Non-pigmented ciliary epithelial cell (primary cell): ENCODE measurements around the gene CD33.

Experiments
- DNase-seq: peaks from one replicate; pipeline ENCODE4 v3.0.0-alpha.2; 2010; ENCODE audit warnings: low read depth

Gene CD33

DNA sequence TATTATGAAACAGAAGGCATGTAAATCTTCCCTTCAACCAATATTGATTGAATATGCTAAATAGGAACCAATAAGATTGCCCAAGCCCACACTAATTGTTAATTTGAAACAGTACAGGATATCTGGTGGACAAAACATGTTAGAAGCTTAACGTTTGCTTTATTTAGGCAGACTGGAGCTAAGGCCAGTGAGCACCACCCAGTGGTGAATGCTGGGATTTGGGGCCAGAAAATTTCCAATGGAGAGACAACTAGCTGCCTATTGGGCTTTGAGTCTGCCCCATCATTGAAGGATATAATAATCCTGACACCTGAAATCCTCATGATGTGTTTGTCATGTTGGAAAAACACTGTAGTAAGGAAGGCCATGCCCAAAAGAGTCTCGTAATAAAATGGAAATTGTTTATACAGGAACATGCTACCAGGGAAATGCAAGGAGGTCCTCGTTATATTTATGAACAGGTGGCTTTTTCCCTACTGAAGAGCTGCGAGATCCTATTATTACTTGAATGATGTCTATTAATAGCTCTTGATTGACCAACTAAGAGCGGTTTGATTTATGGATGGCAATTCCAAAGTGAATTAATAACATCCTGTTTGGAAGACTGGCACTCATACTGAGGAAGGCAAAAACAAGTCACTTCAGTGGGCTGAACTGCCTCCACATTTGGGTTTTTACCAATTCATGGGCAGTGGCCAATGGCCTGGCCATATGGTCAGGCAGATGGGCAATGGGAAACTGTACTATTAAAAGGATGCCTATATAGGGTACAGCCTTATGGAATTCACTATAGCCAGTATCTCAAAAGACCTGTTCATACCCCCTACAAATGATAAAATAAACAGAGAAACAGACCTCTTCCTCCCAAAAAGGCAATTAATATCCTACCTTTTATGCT, 34.7 kb downstream of the CD33 start:
- no peak for DNase-seq

DNA sequence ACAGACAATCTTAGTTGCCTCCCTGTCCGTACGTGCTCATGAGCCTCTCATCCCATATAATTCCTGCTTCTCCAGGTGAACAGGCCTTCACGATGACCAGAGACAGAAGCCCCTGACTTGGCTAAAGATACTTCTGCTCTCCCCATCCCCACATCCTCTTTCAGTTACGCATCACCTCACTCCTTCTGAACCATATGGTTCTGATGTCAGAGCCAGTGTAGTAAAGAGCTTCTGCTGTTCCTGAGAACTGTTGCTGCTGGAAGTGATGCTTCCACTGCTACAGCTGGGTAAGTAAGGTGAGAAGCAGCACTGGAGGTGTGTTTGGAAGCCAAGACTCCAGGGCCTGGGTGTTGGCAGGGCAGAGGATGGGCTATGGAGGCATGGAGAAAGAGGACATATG, 38.9 kb downstream of the CD33 start:
- DNase-seq, result no peak

DNA sequence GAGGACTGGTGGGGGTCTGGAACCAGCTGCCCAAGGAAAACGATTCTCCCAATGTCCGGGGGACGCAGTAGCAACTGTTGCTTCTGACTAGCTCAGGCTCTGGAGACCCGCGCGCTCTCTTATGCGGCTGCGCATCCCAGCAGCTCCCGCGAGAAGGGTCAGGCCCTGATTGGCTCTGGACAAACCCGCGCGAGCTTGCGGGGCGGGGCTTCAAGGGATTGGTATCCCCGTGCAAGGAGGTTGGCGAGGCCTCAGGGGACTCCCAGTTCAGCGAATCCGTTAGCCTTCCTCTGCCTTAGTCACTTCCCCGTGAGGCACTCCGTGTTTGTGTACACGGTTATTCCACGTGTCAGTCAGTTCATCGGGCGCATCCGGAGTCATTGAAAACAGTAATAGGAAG, 46.2 kb downstream of the CD33 start:
- no peak for DNase-seq

DNA sequence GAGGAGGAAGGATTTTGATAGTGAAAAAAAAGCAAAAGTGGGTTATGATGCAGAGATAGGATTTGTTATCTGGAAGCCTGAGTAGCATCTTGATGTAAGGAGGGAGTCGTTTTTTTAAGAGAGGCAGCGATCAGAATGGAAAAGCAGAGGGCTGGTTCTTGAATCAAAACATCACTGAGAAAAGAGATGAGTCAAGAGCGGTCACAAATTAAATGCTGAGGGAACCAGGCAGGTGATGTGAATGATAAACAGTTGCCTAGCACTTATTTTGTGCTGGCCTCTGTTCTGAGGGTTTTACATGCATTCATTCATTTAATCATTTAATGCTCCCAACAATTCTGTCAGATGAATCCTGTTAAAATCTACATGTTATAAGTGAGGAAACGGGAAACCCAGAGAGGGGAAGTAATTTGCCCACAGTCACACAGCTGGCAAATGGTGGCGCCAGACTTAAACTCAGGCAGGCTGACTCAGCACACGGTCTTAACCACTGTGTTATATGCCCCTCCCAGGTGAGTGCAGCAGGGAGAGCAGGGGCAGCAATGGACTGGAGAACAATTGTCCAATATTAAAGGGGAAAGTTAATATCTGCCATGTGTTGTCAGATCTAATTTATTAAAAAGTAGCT, 47.4 kb downstream of the CD33 start:
- DNase-seq, result no peak

DNA sequence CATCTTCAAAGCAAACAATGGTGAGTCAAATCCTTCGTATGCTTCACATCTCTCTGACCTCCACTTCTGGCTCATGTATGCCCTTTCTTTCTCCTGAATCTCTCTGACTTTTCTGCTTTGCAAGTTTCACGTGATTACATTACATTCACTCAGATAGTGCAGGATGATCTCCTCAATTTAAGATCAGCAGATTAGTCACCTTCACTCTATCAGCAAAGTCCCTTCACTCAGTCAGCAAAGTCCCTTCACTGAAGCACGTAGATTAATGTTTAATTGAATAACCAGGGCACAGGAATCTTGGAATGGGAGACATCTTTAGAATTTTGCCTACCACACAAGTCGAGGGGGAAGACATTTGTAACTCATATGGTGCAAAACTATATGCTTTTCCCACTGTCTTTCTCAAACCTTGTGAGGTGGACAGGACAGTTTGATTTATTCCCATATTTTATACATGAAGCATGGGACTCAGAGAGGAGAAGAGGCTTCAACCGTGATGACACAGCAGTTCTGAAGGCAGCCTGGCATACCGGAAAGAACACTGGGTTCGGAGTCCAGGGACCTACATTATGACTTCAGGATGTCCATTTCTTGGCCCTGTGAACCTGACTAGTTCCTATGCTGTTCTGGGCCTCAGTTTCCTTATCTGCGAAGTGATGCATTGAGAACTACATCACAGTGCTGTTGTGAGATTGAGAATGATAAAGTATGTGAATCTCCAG, 49.3 kb downstream of the CD33 start:
- no peak for DNase-seq

DNA sequence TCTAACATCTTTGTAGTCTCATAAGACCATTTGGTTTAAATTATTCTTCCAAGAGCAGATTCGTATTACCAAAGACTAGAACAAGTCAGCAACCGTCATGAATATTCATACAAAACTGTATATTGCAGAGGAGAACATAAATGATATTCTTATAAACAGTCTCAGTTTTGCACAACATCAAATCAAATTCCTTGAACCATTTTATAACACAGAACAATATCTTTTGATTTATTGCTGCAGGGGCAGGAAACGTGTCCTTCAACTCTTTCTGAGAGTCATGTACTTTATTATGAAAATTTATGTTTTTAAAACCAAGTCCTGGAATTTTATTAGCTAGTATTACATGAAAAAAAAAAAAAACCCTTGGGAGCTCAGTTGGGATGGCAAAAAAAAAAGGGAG, 52.2 kb downstream of the CD33 start:
- no peak for DNase-seq

DNA sequence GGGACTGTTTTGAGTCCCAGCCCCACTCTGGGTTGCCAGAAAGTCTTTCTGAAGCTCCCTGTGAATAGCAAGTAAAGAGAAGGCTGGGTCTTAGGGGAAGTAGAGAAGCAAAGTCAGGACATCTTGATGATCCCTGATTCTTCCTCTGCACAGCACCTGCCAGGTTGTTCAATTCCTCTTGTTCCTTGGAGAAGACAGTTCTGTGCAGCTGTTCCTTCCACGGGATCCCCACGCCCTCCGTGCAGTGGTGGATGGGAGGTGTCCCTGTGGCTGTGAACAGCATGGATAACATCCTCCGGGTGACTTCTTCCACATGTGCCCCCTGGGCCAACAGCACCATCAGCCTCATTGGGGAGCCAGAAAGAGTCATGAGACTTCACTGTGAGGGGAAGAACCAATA, 57.5 kb downstream of the CD33 start:
- no peak for DNase-seq

DNA sequence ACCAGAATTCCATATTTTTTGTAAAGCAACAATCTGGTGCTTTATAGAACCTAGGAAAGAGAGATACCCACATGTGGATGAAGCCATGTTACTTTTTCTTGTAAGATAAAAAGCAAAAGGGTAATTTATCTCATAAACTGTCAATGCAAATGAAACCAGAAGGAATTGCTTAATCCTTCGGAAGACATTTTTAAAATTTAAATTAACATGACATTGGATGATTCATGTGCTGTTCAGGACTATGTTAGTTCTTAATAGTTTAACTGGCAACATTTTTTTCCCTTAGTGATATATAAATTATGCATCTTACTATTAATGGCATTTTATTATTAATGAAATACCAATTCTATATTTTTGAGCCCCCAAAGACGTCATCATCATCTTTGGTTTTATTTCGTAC, 60.8 kb downstream of the CD33 start:
- DNase-seq, result no peak
